Measurements from ENCODE around the gene ST8SIA2. TPM values are rescaled to one million over a fixed set of nuclear protein-coding genes. Genes with fewer than 3 reads are reported as not detected.

ST8SIA2 gene
- total and polyA plus RNA-seq, 10 of the 15 experiments (the other 5 are each of a cell fraction or from before 2014, with no cell fraction given) = not detected

GRCh38 chr15:92449476-92449875 is 55.8 kb downstream of the ST8SIA2 start:
- Histone ChIP-seq H3K36me3 (ENCODE audit: control insufficient read depth in 2 of 2, insufficient read depth in 2 of 2, low read length in 1 of 2) (no peaks in the 10 kb centered on the region), H3K9me3 (replicated peaks; ENCODE audit: control insufficient read depth, insufficient read depth, low read length) (no peaks in the 10 kb centered on the region), H3K4me2 (ENCODE audit: control insufficient read depth, insufficient read depth) (no peak overlapping the region), H3K9ac (ENCODE audit: control insufficient read depth, insufficient read depth, low read length) (no peak overlapping the region), H3K27ac (ENCODE audit: control insufficient read depth, insufficient read depth) (no peak overlapping the region), H3K4me1 (ENCODE audit: control insufficient read depth, insufficient read depth, low read length) (no peaks in the 10 kb centered on the region), H3K4me3 (no peak overlapping the region), H3K79me2 (ENCODE audit: control insufficient read depth, insufficient read depth, low read length) (no peaks in the 10 kb centered on the region), H2AFZ (ENCODE audit: control insufficient read depth, low read depth, low read length) (no peak overlapping the region), H3K27me3 (replicated peaks in 1 of 2; ENCODE audit: control insufficient read depth in 2 of 2, insufficient read depth in 2 of 2, low read length in 1 of 2) (peaks cover 0 to 2% of the 10 kb centered on the region in 2 experiments; a peak in 2 of 4 replicates), H4K20me1 (ENCODE audit: control insufficient read depth, insufficient read depth) (no peaks in the 10 kb centered on the region)
- in situ Hi-C loops (cut with MboI) (no loop called here), intact Hi-C loops (cut with micrococcal nuclease; ENCODE audit: unreplicated experiment) (no loop called here)
- ChIA-PET RAD21 (ENCODE audit: unreplicated experiment) (no interaction called here), SMC1A (ENCODE audit: uncharacterized antibody, unreplicated experiment) (no interaction called here), CTCF (no interaction called here), POLR2A (no interaction called here)
- no TSS peak for BruUV-seq (replicated peaks)
- DNase-seq (ENCODE audit: low read depth, low spot score) (no peak), FAIRE-seq (no peak), ATAC-seq (no peak)
- TF ChIP-seq SUZ12 (IDR thresholded peaks at IDR 0.05; ENCODE audit: unreplicated experiment) (no peak), ZBED1 (IDR thresholded peaks at IDR 0.05; ENCODE audit: borderline replicate concordance) (no peak), YBX1 (IDR thresholded peaks at IDR 0.05) (no peak), CUX1 (IDR thresholded peaks at IDR 0.05; ENCODE audit: insufficient replicate concordance, low read depth, low read length) (no peak), GABPA (IDR thresholded peaks at IDR 0.05; ENCODE audit: low read depth) (no peak), YY1 (IDR thresholded peaks at IDR 0.05; ENCODE audit: low read depth, low read length) (no peak), ZSCAN29 (IDR thresholded peaks at IDR 0.05) (no peak), ZNF384 (IDR thresholded peaks at IDR 0.05; ENCODE audit: borderline replicate concordance, low read depth, low read length) (no peak), SRF (IDR thresholded peaks at IDR 0.05; ENCODE audit: low read depth in 2 of 2, low read length in 2 of 2) (no peak), MYB (IDR thresholded peaks at IDR 0.05; ENCODE audit: borderline replicate concordance, low read depth, low read length) (no peak), JUNB (IDR thresholded peaks at IDR 0.05) (no peak), TCF7 (IDR thresholded peaks at IDR 0.05; ENCODE audit: borderline replicate concordance) (no peak), TBL1XR1 (IDR thresholded peaks at IDR 0.05; ENCODE audit: low read depth, low read length) (no peak), RCOR1 (conservative IDR thresholded peaks at IDR 0.05; ENCODE audit: low read depth, low read length) (no peak), IKZF2 (IDR thresholded peaks at IDR 0.05) (no peak), NFIC (IDR thresholded peaks at IDR 0.05; ENCODE audit: low read depth, low read length) (no peak), HDGF (IDR thresholded peaks at IDR 0.05) (no peak), RFX5 (IDR thresholded peaks at IDR 0.05; ENCODE audit: low read depth, low read length) (no peak), USF1 (IDR thresholded peaks at IDR 0.05; ENCODE audit: borderline replicate concordance, extremely low read length, insufficient read depth, low read depth, low read length) (no peak)
- 0% methylated on average over 2 of the region's 2 CpGs for WGBS (ENCODE audit: insufficient coverage, insufficient replicate concordance, low lambda C conversion rate, missing lambda C conversion rate)
